Mesodermal cell (in vitro differentiated cells): ENCODE results near the gene ZBTB1.
A peak's percentile ranks its signal among the peaks of the same experiment; 100 is the strongest.
"Not testable (repeated sequence)": the region's sequence is repeated elsewhere in the genome, so short reads cannot be mapped to it uniquely, and the experiment has no call there.

ENCODE experiments used
- H3K27ac ChIP-seq: 2 replicates; pipeline ENCODE4 v1.7.0; 2013; ENCODE audit warnings: mild to moderate bottlenecking, low read depth, low read length, moderate library complexity; ENCODE audit not compliant: severe bottlenecking
- H3K36me3 ChIP-seq: 2 replicates; pipeline ENCODE4 v1.7.1; 2013; ENCODE audit warnings: mild to moderate bottlenecking, low read length, moderate library complexity; ENCODE audit not compliant: control insufficient read depth, insufficient read depth
- H3K4me1 ChIP-seq: one replicate; pipeline ENCODE4 v1.7.1; 2013; ENCODE audit warnings: mild to moderate bottlenecking, low read length; ENCODE audit not compliant: insufficient read depth, control insufficient read depth, poor library complexity, severe bottlenecking
- H3K4me3 ChIP-seq: 2 replicates; pipeline ENCODE4 v1.7.0; 2013; ENCODE audit warnings: low read length, control low read depth, mild to moderate bottlenecking; ENCODE audit not compliant: insufficient read depth, poor library complexity, severe bottlenecking; ENCODE audit errors: extremely low read depth
- H3K9me3 ChIP-seq: 2 replicates; pipeline ENCODE4 v1.7.1; 2013; ENCODE audit warnings: mild to moderate bottlenecking, low read length, moderate library complexity; ENCODE audit not compliant: control insufficient read depth
- WGBS, 2 experiments: methylation state at CpG; one replicate each; pipeline ENCODE4 v1.1.5; 2013; ENCODE audit warnings: missing lambda C conversion rate in 2 of 2; ENCODE audit not compliant: insufficient coverage in 2 of 2; 5-methylcytosine and 5-hydroxymethylcytosine counted together

ZBTB1 gene

GRCh38 chr14:64549791-64550620 lies 45.4 kb downstream of the ZBTB1 start, which contains the start of gene PPP1R36:
TSS of gene PPP1R36 (plus strand) at chr14:64549961. CDS start at chr14:64549998, 37 bp downstream.
- no peaks in the 10 kb centered on the region for H3K9me3 ChIP-seq
- H3K4me1 ChIP-seq, result peaks cover 5% of the 10 kb centered on the region
- no peak within 1 kb of the TSS for H3K27ac ChIP-seq
- H3K4me3 ChIP-seq, result peak within 1 kb of the TSS; percentile 25
- WGBS, 2 experiments, result 7 to 10% methylated on average over 29 to 43 of the region's 54 CpGs
- H3K36me3 ChIP-seq, result no peaks in the 10 kb centered on the region

- H3K9me3 ChIP-seq, result no peaks in the 10 kb centered on the region
- H3K4me1 ChIP-seq, result peaks cover 5% of the 10 kb centered on the region
- no peak overlapping the region for H3K27ac ChIP-seq
- 92 to 100% methylated on average over 1 to 2 of the region's 7 CpGs for whole genome bisulfite sequencing, 2 experiments
- H3K36me3 ChIP-seq, result no peaks in the 10 kb centered on the region
- no peak overlapping the region for H3K4me3 ChIP-seq
Measured at GRCh38 chr14:64550621-64551333, 46.2 kb downstream of the ZBTB1 start.

GRCh38 chr14:64554556-64554955 lies 50.0 kb downstream of the ZBTB1 start:
- Histone ChIP-seq H3K9me3 (no peaks in the 10 kb centered on the region), H3K4me3 (no peak overlapping the region), H3K4me1 (peaks cover 9% of the 10 kb centered on the region), H3K36me3 (no peaks in the 10 kb centered on the region), H3K27ac (no peak overlapping the region)
- 88% methylated on average over 2 to 4 of the region's 4 CpGs for WGBS, 2 experiments

GRCh38 chr14:64556526-64556925 lies 52.0 kb downstream of the ZBTB1 start:
- Histone ChIP-seq H3K36me3 (no peaks in the 10 kb centered on the region), H3K27ac (no peak overlapping the region), H3K9me3 (no peaks in the 10 kb centered on the region), H3K4me3 (no peak overlapping the region), H3K4me1 (peaks cover 8% of the 10 kb centered on the region)
- 96 to 100% methylated on average over 3 of the region's 5 CpGs for WGBS, 2 experiments

GRCh38 chr14:64558216-64558615 lies 53.6 kb downstream of the ZBTB1 start:
- not testable (repeated sequence) for H3K36me3 ChIP-seq, H3K9me3 ChIP-seq, H3K4me1 ChIP-seq, H3K4me3 ChIP-seq, H3K27ac ChIP-seq
- WGBS, 2 experiments, result 87 to 100% methylated on average over 2 of the region's 2 CpGs

GRCh38 chr14:64561631-64562030 lies 57.1 kb downstream of the ZBTB1 start:
- H3K9me3 ChIP-seq, result no peaks in the 10 kb centered on the region
- H3K4me3 ChIP-seq, result no peak overlapping the region
- H3K36me3 ChIP-seq, result no peaks in the 10 kb centered on the region
- no peak overlapping the region for H3K27ac ChIP-seq
- 84 to 92% methylated on average over 2 of the region's 2 CpGs for WGBS, 2 experiments
- H3K4me1 ChIP-seq, result peaks cover 10% of the 10 kb centered on the region

GRCh38 chr14:64562436-64562835 lies 57.9 kb downstream of the ZBTB1 start:
- no peaks in the 10 kb centered on the region for H3K9me3 ChIP-seq
- H3K4me1 ChIP-seq, result peaks cover 14% of the 10 kb centered on the region
- H3K36me3 ChIP-seq, result no peaks in the 10 kb centered on the region
- H3K4me3 ChIP-seq, result no peak overlapping the region
- H3K27ac ChIP-seq, result no peak overlapping the region

- H3K36me3 ChIP-seq, result no peaks in the 10 kb centered on the region
- no peak overlapping the region for H3K27ac ChIP-seq
- no peak overlapping the region for H3K4me3 ChIP-seq
- no peaks in the 10 kb centered on the region for H3K9me3 ChIP-seq
- peaks cover 20% of the 10 kb centered on the region for H3K4me1 ChIP-seq
- 97 to 100% methylated on average over 2 to 4 of the region's 6 CpGs for WGBS, 2 experiments
Measured at GRCh38 chr14:64563696-64564095, 59.1 kb downstream of the ZBTB1 start.

- no CpG with 5 or more reads among the region's 5 CpGs for WGBS, 2 experiments
- Histone ChIP-seq H3K36me3 (no peaks in the 10 kb centered on the region), H3K9me3 (no peaks in the 10 kb centered on the region), H3K4me1 (peaks cover 27% of the 10 kb centered on the region), H3K4me3 (no peak overlapping the region), H3K27ac (peak overlapping the region; percentile 60)
Measured at GRCh38 chr14:64566651-64567122, 62.1 kb downstream of the ZBTB1 start.

GRCh38 chr14:64569138-64569631 lies 64.6 kb downstream of the ZBTB1 start:
- H3K4me3 ChIP-seq, result no peak overlapping the region
- no peaks in the 10 kb centered on the region for H3K9me3 ChIP-seq
- peaks cover 27% of the 10 kb centered on the region for H3K4me1 ChIP-seq
- H3K27ac ChIP-seq, result peak overlapping the region; percentile 83
- 0 to 43% methylated on average over 2 to 3 of the region's 3 CpGs for WGBS, 2 experiments
- no peaks in the 10 kb centered on the region for H3K36me3 ChIP-seq
